Upper lobe of left lung (tissue), 6 donors: ENCODE data around the gene ADCY2. TPM values are rescaled to one million over a fixed set of nuclear protein-coding genes. Genes with fewer than 3 reads are reported as not detected.

ENCODE experiments used
- ATAC-seq, 2 donors: fragments of 200-7000 bp; cut with Tn5 transposase; one replicate each; pipeline ENCODE4 v1.9.1; 2022; ENCODE audit warnings: mild to moderate bottlenecking in 2 of 2, moderate library complexity in 2 of 2; ENCODE audit not compliant: low FRiP score in 2 of 2
- DNase-seq, 2 donors: peaks; one replicate each; pipeline ENCODE4 v3.0.0-alpha.2; 2019 to 2020
- H3K27ac ChIP-seq, 4 donors: fragments of 200-600 bp; sonication (generic); one replicate each; pipeline ENCODE4 v1.5.1; 2016 to 2019
- H3K27me3 ChIP-seq, 4 donors: fragments of 200-600 bp; sonication (generic); one replicate each; pipeline ENCODE4 v1.5.1; 2017 to 2019
- H3K36me3 ChIP-seq, 4 donors: fragments of 200-600 bp; sonication (generic); one replicate each; pipeline ENCODE4 v1.5.1; 2016 to 2019
- H3K4me1 ChIP-seq, 4 donors: fragments of 200-600 bp; sonication (generic); one replicate each; pipeline ENCODE4 v1.5.1; 2018 to 2019
- H3K4me3 ChIP-seq, 4 donors: fragments of 200-600 bp; sonication (generic); one replicate each; pipeline ENCODE4 v1.5.1; 2017 to 2019; ENCODE audit warnings: mild to moderate bottlenecking in 2 of 4, moderate library complexity in 1 of 4
- H3K9me3 ChIP-seq, 4 donors: fragments of 200-600 bp; sonication (generic); one replicate each; pipeline ENCODE4 v1.5.1; 2018 to 2019
- EP300 ChIP-seq, 4 donors: sonication (generic); formaldehyde crosslinking; IDR thresholded peaks; one replicate each; pipeline ENCODE4 v1.5.1; 2017; ENCODE audit warnings: antibody characterized with exemption in 4 of 4, control low read depth in 2 of 4
- POLR2A ChIP-seq, 4 donors: fragments of 450-650 bp; IDR thresholded peaks; one replicate each; pipeline ENCODE4 v1.5.1; 2016 to 2017; ENCODE audit warnings: antibody characterized with exemption in 4 of 4, mild to moderate bottlenecking in 2 of 4
- POLR2AphosphoS5 ChIP-seq, 2 donors: sonication (generic); formaldehyde crosslinking; IDR thresholded peaks; one replicate each; pipeline ENCODE4 v1.5.1; 2017; ENCODE audit warnings: antibody characterized with exemption in 2 of 2
- WGBS, 2 donors: methylation state at CpG; one replicate each; pipeline ENCODE4 v1.1.5; 2017 to 2018; 5-methylcytosine and 5-hydroxymethylcytosine counted together
- total RNA-seq, 6 donors: library from RNA; depleted of rRNA in 4 of 6; stranded (reverse); fragments of >200 nt in 4 of 6; gene quantifications; one replicate each; pipeline versions ENCODE4 v1.1.0 to v1.2.1, GENCODE V29; 2016 to 2021
- TF ChIP-seq, protein P1 (sequence below), 6 experiments: fragments of 450-650 bp in 4 of 6; fragments of 200-600 bp in 2 of 6; sonication (generic) in 2 of 6; IDR thresholded peaks; one replicate each; pipeline ENCODE4 v1.5.1; 2016 to 2019; ENCODE audit warnings: antibody characterized with exemption in 6 of 6
- donor health status: DM: no; HTN: no; CAD: no; lungs with moderate emphysema.
- donor health status: DM: no; HTN: yes; CAD: no; lungs with severe emphysema.

ADCY2 gene
- total RNA-seq, 6 donors from 2014 or later, result 0.20 to 2.4 (median 0.46) TPM; not detected in 1

DNA sequence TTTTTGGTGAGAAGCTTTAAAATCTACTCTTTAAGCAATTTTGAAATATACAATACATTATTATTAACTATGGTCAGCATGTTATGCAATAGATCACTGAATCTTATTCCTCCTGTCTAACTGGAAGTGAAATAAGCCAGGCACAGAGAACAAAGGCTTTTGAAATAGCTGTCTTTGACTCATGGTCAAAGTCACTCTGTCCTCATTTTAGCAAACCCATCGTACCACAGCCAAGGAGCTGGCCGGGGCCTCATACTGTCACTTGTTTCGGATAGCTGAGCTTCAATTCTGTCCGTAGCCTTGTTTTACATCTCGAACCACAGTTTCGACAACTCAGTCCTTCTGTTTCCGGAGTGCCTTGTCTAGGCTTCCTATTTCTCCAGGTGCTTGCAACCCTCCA, 19.2 kb downstream of the ADCY2 start:
- no peaks in the 10 kb centered on the region for H3K36me3 ChIP-seq
- DNase-seq (no peak), ATAC-seq (no peak)
- H3K27ac ChIP-seq, result no peak overlapping the region
- no peaks in the 10 kb centered on the region for H3K27me3 ChIP-seq
- no peaks in the 10 kb centered on the region for H3K4me1 ChIP-seq
- no peak overlapping the region for H3K4me3 ChIP-seq
- no peaks in the 10 kb centered on the region for H3K9me3 ChIP-seq
- 87 to 89% methylated on average over 7 of the region's 7 CpGs for WGBS, 2 donors
- TF ChIP-seq EP300 (IDR thresholded peaks at IDR 0.05) (no peak), POLR2AphosphoS5 (IDR thresholded peaks at IDR 0.05) (no peak), POLR2A (IDR thresholded peaks at IDR 0.05) (no peak)
- TF ChIP-seq, protein P1, sequence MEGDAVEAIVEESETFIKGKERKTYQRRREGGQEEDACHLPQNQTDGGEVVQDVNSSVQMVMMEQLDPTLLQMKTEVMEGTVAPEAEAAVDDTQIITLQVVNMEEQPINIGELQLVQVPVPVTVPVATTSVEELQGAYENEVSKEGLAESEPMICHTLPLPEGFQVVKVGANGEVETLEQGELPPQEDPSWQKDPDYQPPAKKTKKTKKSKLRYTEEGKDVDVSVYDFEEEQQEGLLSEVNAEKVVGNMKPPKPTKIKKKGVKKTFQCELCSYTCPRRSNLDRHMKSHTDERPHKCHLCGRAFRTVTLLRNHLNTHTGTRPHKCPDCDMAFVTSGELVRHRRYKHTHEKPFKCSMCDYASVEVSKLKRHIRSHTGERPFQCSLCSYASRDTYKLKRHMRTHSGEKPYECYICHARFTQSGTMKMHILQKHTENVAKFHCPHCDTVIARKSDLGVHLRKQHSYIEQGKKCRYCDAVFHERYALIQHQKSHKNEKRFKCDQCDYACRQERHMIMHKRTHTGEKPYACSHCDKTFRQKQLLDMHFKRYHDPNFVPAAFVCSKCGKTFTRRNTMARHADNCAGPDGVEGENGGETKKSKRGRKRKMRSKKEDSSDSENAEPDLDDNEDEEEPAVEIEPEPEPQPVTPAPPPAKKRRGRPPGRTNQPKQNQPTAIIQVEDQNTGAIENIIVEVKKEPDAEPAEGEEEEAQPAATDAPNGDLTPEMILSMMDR (IDR thresholded peaks at IDR 0.05), result no peak

DNA sequence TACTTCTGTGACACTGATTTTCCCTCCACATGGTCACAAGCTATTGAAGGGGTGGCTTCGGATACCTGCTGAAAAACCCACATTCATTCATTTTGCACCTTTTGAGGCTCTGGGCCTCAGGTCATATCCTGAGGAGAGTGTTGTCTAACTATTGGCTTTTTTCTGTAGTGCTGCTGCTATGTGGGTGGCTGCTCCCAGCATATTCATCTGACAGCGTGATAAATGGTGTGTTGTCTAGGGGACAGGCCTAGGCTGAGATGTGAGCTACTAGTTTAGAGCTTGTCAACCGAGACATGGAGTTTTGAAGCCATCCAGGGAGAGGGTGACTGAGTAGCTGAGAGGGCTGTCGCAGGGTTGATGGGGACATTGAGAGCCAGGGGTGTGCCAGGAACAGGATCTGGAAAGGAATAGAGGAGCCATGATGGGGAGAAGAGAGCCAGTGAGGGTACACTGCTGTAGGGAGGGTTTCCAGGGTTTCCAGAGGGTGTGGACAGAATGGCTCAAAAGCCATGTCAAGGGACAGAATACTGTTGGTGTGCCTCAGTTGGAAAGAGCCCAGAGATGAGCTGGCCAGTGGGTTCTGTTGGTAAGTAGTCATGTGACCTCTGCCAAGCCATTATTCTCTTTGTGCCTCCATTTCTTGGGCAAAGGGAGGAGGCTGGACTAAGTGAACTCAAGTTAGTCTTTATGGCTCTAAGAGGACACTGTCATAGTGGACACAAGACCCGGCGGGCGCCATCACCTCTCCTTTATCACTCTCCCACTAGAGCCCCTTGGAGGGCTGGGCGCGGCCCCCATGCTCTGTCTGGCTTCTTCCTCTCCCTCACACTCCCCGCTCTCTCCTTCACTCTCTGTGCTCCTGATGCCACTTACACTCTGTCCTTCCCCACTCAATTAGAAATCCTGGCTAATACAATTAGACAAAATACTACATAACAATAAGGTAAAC, 19.9 kb downstream of the ADCY2 start:
- Histone ChIP-seq H3K4me1 (no peaks in the 10 kb centered on the region), H3K4me3 (no peak overlapping the region), H3K27me3 (no peaks in the 10 kb centered on the region), H3K9me3 (no peaks in the 10 kb centered on the region), H3K36me3 (no peaks in the 10 kb centered on the region), H3K27ac (no peak overlapping the region)
- ATAC-seq (no peak), DNase-seq (no peak)
- TF ChIP-seq, protein P1 (IDR thresholded peaks at IDR 0.05), result no peak
- no peak for TF ChIP-seq POLR2AphosphoS5 (IDR thresholded peaks at IDR 0.05)
- TF ChIP-seq EP300 (IDR thresholded peaks at IDR 0.05), result no peak
- no peak for TF ChIP-seq POLR2A (IDR thresholded peaks at IDR 0.05)
- 87 to 89% methylated on average over 10 of the region's 10 CpGs for WGBS, 2 donors

DNA sequence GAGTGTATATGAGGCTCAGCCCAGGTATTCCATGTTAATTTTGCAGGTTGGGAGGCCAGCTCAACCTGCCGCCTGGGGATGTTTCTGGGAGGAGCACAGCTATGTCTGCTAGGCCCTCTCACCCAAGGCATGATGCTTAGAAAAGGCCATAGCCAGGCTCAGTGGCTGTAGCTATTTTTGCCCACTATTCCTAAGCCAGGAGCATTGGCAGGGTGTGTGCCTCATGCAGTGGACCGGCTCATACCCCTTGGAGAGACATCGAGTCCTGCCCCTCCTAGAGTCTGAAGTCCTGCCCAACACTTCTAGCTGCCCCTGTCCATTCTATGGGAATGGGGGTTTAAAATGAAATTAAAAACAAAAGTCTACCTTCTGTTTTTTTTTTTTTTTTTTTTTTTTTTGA, 22.3 kb downstream of the ADCY2 start:
- H3K9me3 ChIP-seq, result no peaks in the 10 kb centered on the region
- WGBS, 2 donors, result 95 to 100% methylated on average over 2 to 3 of the region's 3 CpGs
- no peak overlapping the region for H3K4me3 ChIP-seq
- no peaks in the 10 kb centered on the region for H3K4me1 ChIP-seq
- H3K27me3 ChIP-seq, result no peaks in the 10 kb centered on the region
- H3K27ac ChIP-seq, result no peak overlapping the region
- DNase-seq (no peak), ATAC-seq (no peak)
- no peaks in the 10 kb centered on the region for H3K36me3 ChIP-seq
- TF ChIP-seq, protein P1 (IDR thresholded peaks at IDR 0.05), result no peak
- TF ChIP-seq POLR2A (IDR thresholded peaks at IDR 0.05) (no peak), EP300 (IDR thresholded peaks at IDR 0.05) (no peak), POLR2AphosphoS5 (IDR thresholded peaks at IDR 0.05) (no peak)

DNA sequence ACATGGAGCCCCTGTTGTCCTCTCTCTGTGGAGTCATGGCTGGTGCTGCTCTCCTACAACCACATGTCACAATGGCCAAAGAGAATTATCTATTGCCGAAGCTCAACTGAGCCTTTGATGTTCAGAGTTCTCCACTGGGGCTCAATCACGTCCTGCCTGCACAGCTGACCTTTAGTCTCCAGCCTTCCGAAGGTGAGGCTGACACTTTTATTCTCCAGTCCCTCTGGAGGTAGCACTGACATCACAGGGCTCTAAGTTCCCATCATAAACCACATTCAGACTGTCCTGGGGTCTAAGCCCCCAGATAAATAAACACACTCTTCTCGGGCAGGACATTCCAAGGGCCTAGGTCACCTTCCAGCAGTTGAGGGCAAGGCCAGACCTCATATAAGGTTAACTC, 23.4 kb downstream of the ADCY2 start:
- Histone ChIP-seq H3K36me3 (no peaks in the 10 kb centered on the region), H3K4me1 (no peaks in the 10 kb centered on the region), H3K4me3 (no peak overlapping the region), H3K27me3 (no peaks in the 10 kb centered on the region), H3K9me3 (no peaks in the 10 kb centered on the region), H3K27ac (no peak overlapping the region)
- TF ChIP-seq POLR2A (IDR thresholded peaks at IDR 0.05) (no peak), EP300 (IDR thresholded peaks at IDR 0.05) (no peak), POLR2AphosphoS5 (IDR thresholded peaks at IDR 0.05) (no peak)
- TF ChIP-seq, protein P1 (IDR thresholded peaks at IDR 0.05), result no peak
- DNase-seq (no peak), ATAC-seq (no peak)
- 56 to 74% methylated on average over 3 to 4 of the region's 4 CpGs for WGBS, 2 donors
